DMS79 (cell line): ENCODE results near the gene HCAR2.
"Not testable (repeated sequence)": the region's sequence is repeated elsewhere in the genome, so short reads cannot be mapped to it uniquely, and the experiment has no call there.

ENCODE experiments used
- DNase-seq: peaks from one replicate; lab custom pipeline; 2025; lab: John Stamatoyannopoulos, UW

The HCAR2 gene

DNA sequence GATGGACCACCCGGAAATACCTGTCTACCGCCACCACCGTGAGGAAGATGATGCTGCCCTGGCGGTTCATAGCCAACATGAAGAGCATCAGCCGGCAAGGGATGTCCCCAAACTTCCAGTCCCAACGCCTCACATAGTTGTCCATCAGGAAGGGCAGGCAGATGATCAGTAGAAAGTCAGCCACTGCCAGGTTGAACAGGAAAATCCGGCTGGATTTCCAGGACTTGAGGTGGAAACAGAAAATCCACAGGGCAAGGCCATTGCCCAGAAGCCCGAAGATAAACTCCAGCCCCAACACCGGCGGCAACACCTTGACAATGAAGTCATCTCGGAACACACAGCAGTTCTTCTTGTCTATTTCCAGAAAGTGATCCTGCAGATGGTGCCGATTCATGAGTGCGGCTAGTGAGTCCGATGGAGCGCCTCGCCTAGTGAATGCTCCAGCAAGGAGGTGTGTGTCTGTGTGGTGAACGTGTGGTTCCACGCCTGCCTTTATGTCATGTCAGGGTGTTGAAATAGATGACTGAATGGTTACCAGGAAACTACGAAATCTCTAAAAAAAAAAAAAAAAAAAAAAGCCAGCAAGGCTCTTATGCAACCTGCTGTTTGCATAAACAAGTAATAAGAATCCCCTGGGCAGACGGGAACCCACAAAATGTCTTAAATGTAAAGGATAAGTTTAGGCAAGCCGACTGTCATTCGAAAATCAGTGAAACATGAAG is at the start of gene HCAR2:
Gene HCAR2, minus strand, starts transcription at position 468 of the 722 bp plus-strand sequence. Its CDS starts 74 bp downstream, at position 394.
- peak; percentile 14 for DNase-seq

DNA sequence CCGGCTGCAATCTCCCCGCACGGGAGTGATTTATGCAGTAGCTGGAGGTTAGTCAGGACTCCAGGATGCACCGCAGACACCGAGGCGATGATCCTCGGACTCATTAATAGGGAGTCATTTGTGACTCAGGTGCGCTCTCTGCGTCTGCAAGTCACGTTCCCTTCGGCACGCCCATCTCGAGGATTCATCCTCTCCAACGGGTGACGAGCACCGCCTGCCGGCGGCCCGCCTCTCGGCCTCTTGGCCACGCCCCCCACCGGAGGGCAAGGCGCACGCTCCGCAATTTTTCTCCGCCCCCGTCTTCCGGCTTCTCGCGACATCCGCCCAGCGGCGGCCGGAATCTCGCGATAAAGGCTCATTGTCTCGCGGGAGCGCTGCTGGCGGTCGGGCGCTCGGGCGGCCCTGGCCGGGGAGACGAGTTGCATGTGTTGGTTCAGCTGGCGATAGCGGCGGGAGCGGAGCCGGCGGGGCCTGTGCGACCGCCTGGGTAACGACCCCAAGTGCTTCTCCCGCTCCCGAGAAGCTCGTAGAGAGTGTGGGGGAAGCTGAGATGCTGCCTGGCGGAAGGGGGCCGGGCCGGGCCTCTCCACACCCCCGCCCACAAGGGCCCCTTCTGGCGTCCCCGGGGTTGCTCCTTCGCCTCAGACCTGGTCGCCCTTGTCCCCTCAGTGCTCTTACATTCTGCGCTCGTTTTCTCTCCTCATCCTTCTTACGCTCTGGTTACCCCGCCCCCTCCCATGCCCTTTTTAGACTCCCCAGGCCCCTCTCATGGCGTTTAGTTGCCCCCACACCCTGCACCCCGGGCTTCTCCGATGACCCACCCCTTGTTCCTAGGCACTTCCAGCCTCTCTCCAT is 49.5 kb upstream of the HCAR2 start, which contains the start of gene DENR:
Gene DENR, plus strand, starts transcription at position 361 of the 855 bp plus-strand sequence. CDS start 878 bp downstream, outside the sequence.
- DNase-seq: peak; percentile 91

DNA sequence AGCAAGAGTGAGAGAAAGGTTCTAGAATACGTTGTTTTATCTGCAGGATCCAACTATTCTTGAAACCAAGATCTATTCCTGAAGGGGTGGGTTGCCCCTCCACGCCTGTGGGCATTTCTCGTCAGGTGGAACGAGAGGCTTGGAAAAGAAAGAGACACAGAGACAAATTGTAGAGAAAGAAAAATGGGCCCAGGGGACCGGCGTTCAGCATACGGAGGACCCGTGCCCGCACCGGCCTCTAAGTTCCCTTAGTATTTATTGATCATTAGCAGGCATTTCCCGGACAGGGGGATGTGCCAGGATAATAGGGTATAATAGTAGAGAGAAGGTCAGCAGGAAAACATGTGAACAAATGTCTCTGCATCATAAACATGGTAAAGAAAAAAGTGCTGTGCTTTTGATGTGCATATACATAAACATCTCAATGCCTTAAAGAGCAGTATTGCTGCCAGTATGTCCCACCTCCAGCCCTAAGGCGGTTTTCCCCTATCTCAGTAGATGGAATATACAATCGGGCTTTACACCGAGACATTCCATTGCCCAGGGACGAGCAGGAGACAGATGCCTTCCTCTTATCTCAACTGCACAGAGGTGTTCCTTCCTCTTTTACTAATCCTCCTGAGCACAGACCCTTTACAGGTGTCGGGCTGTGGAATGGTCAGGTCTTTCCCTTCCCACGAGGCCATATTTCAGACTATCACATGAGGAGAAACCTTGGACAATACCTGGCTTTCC is 47.8 kb upstream of the HCAR2 start:
- not testable (repeated sequence) for DNase-seq

DNA sequence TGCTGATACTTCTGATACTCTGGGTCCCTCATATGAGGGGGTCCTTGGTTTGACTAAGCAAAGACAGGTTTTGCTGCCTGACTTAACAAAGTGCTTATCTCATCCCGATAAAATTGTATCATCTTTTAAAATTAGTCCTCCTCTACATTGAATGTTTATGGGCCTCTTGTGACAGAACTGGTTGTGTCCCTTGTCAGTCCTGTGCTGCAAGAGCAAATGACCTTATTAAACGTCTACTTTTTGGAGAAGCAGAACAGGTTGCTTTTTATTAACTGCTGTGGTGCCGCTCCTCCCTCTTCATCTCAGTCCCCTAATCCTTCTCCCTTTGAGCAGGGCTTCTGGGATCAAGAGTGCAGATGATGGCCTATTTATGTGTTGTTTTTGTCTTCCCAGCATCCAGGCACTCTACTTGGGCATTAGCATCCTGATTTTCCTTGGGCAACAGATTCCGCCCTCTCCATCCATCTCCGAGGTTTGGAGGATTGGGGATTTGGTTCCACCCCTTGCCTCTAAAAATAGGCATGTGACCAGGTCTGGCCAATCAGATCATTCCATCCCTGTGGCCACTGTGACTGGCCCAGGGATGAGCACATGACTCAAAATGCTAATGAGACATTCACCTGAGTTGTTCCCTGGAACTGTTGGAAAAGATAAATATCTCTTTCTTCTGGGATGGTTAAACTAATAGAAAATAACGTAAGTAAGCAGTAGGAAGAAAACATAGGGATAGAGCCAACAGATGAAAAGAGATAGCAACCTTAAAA is 46.6 kb upstream of the HCAR2 start:
- DNase-seq: no peak

DNA sequence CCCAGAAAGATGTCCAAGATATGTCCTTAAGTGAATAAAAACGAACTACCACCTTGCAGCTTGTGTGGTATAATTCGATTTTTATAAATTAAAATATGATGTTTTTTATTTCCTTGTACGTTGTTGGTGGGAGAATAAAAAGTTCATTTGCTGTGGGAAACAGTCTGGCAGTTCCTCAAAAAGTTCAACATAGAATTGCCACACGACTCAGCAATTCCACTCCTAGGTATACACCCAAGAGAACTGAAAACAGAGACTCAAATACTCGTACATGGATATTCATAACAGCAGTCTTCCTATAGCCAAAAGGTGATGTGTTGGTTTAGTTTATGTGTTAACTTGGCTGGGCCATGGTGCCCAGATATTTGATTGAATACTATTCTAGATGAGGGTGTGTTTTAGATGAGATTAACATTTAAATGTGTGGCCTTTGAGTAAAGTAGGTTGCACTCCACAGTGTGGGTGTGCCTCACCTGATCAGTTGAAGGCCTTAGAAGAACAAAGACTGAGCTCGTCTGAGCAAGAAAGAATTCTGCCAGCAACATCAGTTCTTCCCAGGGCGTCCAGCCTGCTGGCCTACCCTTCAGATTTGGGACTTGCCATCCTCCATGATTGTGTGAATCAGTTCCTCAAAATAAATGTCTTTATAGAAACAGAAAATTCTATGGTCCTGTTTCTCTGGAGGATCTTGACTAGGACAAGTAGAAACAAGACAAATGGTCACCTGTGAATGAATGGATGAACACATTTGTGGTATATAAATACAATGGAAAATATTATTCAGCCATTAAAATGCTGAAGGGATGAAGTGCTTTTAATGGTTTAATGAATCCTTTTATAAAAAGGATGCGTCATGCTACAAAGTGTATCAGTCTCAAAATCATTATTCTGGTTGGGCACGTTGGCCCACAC is 44.3 kb upstream of the HCAR2 start:
- DNase-seq: no peak

DNA sequence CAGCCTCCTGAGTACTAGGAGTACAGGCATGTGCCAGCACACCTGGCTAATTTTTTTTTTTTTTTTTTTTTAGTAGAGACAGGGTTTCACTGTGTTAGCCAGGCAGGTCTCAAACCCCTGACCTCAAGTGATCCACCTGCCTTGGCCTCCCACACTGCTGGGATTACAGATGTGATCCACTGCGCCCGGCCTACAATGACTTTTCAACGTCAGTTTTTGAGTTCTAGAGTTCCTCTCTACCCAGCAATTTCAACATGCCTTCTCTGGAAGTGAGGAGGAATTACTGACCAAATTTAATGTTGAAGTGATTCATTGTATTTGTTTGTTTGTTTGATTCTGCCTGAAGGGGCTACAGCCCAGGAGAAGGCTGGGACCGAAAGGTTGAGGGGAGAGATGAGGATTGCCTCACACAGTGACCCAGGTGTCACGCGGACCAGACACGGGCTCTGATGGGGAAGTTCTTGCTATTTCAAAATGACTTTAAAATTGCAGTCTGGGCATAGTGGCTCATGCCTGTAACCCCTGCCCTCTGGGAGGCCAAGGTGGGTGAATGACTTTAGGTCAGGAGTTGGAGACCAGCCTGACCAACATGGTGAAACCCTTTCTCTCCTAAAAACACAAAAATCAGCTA is 40.9 kb upstream of the HCAR2 start:
- no peak for DNase-seq

DNA sequence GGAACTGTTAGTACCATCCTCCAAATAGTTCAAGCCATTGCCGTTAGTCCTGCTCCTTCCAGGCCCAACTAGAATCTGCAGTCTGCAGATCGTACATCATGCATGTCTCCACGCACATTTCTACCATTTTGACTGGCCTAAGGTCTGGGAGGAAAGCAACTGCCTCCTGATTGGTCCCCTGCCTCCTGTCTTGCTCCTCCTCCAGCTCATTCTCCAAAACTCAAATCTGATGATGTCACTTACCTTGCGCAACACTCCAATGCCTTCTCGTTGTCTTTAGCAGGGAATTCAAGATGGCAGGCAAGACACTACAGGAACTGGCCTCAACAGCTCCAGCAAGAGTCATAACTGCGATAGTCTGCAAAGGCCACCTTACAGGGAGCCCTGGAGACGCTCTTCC is 37.2 kb upstream of the HCAR2 start:
- no peak for DNase-seq

DNA sequence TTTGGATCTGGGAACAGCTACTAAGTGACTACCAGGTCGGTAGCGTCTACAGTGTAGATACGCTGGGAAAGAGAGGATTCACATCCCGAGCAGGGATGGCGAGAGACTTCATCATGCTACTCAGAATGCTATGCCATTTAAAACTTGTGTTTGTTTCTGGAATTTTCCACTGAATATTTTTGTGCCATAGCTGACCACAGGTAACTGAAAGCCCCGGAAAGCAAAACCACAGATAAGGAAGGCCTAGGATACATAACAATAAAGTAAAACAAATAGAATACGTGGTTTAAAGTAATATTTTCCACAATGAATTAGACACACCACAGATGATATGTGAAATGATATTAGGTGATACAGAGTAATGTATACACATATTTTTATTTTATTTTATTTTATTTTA is 35.4 kb upstream of the HCAR2 start:
- DNase-seq: no peak

DNA sequence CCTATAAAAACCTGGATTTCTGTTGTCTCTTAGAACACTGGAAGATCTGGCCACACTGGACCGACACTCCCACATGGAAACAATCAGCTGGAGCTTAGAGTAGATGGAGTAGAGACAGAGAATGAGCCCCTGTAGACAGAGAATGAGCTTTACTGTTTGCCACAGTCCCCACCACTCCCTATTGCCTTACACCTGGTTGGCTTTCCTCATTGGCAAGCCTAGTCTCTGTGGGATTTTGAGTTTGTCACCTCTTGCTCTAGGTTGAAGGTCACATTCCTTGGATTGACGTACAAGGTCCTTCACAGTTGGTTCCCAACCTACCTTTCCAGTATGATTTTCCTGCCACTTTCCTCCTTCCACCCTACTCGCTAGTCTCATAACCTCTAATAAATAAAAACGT is 29.5 kb upstream of the HCAR2 start:
- no peak for DNase-seq

DNA sequence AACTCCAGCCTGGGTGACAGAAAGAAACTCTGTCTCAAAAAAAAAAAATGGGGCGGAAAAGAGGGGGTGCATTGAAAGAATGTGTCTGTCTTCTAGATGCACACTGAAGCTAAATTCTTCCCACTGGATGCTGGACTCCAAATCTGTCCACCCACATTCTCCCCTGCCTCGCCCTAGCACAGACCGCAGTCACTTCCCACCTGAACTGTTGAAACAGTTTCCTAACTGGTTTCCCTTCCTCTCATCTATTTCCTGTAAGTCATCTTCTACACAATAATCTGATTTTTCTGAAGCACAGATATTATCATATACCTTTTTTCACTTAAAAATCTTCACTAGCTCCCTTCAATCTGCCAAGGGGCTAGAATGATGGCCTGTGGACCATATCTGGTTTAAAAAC is 29.0 kb upstream of the HCAR2 start:
- DNase-seq: no peak

DNA sequence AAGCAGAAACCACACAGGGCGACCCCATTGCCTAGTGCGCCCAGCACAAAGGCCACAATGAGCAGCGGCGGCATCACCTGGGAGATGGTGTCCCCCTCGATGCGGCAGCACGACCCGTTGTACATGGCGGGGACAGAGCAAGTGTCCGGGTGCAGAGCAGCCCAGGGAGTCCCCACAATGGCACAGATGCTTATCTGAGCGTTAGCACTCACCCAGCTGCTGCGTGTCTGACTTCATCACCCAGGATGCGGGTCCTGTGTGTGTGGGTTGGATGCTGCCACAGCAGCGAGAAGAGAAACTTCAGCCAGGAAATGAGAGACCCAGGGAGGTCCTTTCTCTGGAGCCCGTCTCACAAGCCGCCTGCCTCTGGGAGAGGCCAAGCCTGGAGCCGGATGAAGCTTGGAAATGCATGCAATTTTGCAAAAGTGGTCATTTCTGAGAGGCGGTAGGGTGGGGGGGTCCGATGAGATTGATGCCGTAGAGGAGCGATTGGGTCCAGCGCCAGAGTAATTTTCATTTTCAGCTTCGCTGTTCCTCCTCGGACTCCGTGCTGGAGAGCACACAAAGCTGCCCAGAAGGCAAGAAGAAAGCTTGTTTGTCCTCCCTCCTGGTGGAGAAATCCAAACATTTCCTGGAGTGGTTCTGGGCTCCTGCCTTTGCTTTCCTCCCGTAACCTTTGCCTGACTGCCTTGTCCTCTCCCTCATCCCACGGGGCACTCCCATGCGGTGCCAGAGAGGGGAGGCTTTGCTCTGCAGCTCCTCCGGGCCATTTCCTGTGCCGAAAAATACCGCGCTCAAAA is 27.3 kb upstream of the HCAR2 start, which contains the start of gene HCAR1:
Gene HCAR1, minus strand, starts transcription at position 630 of the 800 bp plus-strand sequence. Its CDS starts 505 bp downstream, at position 125.
- peak; percentile 52 for DNase-seq

DNA sequence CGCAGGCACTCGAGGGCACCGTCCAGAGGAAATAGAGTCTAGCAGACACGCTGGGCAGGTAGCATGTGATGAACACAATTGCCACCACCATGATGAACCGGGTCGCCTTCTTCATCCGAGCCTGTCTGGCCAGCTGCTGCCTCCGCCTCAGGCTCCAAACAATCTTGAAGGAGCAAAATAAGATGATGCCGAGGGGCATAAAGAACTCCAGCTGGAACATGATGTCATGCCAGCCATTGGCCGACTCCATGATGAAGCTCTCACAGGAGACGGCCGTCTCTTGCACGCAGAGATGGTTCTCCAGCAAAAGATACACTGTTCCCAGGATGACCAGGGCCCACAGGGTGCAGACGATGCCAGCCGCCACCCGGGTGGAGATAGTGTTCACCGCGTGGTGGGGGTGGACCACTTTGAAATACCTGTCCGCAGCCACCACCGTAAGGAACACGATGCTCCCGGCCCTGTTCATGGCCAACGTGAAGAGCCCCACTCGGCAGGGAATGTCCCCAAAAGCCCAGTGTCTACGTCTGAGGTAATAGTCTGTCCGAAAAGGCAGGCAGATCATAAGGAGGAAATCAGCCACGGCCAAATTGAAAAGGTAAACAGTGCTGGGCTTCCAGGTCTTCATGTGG is 26.5 kb upstream of the HCAR2 start:
- peak; percentile 56 for DNase-seq

DNA sequence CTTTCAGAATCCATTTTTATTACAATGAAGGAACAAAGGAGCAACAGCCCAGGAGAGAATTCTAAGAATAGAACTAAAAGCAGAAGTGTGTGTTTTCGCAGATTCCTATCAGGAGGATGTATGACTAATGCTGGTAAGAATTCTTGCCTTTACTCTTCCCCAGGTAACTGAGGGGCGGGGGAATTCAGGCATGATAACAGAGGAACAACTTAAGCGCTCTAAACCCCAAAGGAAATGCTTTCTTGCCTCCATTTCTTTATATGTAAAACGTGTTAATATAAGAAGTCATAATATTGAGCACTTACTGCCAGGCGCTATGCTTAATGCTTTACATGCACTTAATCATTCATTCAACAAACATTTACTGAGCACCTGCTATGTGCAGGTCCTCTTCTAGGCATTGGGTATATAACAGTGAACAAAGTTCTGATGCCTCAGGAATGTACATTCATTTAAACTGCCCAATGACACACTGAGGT is 23.0 kb upstream of the HCAR2 start:
- DNase-seq: no peak

DNA sequence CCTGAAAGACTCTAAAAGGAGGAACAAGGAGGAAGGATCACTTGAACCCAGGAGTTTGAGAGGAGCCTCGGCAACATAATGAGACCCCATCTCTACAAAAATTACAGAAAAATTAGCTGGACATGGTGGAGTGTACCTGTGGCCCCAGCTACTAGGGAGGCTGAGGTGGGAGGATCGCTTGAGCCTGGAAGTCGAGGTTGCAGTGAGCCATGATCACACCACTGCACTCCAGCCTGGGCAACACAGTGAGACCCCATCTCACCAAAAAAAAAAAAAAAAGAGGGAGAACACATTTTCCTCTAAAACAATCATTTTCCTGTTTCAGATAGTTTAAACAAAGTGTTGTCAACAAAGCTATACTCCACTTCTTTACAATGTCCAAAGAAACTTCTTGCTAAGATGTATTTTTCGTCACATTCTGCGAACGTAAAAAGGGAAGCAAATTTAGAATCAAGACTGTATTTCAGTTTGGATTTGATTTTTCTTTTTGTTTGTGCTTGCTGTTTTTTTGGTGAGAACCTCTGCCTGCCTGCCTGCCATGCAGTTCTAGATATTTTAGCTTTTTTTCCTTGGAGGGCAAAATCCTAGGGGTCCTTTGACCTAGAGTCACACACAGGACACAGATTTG is 22.4 kb upstream of the HCAR2 start:
- DNase-seq: no peak

DNA sequence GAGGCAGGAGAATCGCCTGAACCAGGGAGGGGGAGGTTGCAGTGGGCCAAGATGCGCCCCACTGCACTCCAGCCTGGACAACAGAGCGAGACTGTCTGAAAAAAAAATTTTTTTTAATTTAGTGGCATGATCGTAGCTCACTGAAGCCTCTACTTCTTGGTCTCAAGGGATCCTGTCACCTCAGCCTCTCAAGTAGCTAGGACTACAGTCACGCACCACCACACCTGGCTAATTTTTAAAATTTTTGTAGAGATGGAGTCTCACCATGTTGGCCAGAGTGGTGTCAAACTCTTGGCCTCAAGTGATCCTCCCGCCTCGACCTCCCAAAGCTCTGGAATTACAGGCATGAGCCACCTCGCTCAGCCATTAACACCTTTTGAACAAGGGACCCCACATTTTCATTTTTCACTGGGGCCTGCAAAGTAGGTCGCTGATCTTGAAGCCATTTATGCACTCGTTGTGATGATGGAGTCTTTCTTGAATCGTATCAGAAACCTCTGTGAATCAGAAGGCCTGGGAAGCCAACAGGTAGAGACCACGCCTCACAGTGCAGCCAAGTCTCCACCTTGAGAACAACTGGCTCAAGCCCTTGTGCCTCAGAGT is 21.6 kb upstream of the HCAR2 start:
- no peak for DNase-seq

DNA sequence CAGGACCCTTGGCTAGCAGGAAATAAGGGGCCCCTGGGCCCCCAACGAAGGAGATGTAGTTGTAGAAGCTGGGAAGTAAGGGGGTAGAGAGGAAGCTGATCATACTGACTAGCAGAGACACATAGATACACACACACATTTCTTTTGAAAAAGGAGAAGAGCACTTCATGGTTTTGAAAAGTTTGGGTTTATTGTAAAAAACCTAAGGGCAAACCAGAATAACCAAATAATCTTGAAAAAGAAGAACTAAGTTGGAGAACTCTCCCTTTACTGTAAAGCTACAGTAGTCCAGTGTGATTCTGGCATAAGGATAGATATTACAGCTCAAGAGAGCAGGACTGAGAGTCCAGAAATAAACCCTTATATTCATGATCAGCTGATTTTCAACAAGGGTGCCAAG is 19.2 kb upstream of the HCAR2 start:
- no peak for DNase-seq

DNA sequence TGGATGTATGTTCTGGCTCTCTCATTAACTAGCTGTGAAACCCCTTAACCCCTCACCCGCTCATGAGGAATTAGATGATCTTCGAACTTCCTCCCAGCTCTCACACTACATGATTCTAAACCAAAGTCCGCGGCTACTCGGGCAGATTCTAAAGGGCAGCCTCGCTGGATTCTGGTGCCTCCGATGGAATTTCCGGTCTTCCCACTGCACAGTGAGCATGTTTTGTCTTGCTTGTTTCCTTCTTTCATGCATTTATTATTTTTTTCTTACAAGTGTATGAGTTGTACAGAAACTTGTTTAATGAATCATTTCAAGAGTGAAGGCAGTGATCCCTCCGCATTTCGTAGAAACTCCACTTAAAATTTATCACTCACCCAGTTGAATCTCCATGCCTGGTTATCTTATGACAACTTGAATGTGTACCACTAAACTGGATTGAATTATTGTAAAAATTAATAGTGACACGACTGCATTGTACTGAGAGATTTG is 17.9 kb upstream of the HCAR2 start:
- DNase-seq: no peak
